GM19099 (cell line): ENCODE results near the gene CCDC127.

Experiments
- POLR2A ChIP-seq: IDR thresholded peaks from 3 replicates; pipeline ENCODE4 v1.6.1; 2011; ENCODE audit warnings: low read depth; ENCODE audit not compliant: insufficient read length; ENCODE audit errors: extremely low read depth

CCDC127 gene

DNA sequence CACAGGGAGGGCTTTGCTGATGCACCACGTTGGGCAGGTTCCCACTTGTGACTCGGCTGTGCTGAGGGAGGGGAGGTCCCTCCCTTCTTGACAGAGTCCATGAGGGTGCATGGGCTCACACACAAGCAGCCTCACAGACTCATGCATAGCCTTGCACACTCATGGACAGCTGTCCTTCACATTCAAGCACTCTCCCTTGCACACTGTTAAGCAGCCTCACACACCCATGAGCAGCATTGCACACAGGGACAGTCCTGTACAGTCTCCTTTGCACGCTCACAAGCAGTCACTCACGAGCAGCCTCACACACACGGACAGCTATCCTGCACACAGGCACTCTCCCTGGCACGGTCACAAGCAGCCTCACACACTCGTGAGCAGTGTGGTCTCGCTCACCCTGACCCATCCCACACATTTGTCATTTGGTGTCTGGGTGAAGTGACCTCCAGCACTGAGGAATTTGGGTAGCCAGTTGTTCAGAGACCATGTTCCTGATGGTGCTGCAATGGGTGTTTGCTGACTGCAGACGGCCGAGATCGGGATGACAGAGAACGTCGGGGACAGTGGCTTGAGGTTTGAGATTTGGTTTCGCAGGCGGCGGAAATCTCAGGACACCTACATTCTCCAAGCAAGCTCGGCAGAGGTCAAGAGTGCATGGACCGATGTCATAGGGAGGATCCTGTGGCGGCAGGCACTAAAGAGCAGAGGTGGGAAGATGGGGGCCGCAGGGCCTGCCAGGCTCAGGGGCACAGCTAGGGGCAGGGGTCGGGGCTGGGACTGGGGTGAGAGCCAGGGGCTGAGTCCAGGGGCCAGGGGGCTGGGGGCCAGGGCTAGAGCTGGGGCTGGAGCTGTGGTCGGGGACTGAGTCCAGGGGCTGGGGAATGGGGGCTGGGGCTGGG lies 44.3 kb downstream of the CCDC127 start:
- no peak for TF ChIP-seq POLR2A

DNA sequence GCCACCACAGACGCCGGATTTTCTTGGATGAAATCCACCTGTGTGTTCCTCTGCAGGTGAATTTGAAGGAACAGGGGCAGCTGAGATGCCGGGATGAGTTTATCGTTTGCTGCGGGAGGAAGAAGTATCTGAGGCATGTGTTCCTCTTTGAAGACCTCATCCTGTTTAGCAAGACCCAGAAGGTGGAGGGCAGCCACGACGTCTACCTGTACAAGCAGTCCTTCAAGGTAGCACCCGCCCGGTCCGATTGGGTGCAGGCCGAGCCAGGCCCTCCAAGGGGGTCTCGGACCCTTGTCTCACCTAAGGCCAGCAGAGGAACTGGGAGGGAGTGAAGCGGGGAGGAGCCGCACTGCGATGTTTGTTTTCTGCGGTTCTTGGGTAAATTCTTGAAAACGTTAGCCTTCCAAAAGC lies 45.1 kb downstream of the CCDC127 start:
- no peak for TF ChIP-seq POLR2A

DNA sequence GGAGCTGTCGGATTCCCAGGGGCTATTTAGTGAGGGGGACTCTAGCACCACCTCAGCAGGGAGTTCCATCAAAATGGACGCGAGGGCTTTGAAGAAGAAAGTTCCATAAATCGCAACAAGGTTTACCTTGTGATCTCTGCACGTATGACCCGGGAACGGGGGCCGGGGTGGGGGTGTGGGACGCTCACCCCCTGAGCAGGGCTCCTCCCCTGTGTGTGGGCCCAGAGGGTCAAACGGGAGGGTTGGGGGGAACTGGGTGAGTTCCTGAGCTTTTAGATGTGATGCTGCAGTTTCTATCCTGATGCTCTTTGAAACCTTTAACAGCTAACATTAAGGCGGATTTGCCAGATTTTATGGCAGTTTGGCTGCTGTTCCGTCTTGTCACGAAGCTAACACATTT lies 45.5 kb downstream of the CCDC127 start:
- TF ChIP-seq POLR2A: no peak

DNA sequence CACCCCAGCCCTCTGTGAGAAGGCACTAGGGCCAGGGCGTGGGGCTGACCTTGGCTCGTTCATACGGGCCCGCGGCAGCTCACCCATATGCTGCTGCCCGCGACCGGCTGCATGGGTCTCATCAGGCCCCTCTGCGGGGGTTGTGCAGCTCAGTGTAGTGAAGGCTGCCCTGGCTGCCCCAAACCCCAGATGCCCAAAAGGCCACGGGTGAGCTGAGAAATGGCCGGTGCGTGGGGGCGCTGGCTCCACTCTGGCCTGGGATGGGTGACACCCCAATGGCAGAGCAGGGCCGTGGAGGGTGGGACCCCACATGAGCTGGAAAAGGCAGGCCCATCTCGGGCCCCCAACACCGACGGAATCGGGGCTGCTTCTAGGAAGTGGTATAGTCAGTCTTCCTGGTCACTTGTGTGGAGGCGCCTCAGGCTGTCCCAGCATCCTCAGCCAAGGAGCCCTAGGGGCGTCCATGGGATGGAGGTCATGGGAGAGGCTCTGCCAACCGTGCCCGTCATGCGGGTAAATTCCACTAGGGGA lies 46.1 kb downstream of the CCDC127 start:
- TF ChIP-seq POLR2A: no peak

DNA sequence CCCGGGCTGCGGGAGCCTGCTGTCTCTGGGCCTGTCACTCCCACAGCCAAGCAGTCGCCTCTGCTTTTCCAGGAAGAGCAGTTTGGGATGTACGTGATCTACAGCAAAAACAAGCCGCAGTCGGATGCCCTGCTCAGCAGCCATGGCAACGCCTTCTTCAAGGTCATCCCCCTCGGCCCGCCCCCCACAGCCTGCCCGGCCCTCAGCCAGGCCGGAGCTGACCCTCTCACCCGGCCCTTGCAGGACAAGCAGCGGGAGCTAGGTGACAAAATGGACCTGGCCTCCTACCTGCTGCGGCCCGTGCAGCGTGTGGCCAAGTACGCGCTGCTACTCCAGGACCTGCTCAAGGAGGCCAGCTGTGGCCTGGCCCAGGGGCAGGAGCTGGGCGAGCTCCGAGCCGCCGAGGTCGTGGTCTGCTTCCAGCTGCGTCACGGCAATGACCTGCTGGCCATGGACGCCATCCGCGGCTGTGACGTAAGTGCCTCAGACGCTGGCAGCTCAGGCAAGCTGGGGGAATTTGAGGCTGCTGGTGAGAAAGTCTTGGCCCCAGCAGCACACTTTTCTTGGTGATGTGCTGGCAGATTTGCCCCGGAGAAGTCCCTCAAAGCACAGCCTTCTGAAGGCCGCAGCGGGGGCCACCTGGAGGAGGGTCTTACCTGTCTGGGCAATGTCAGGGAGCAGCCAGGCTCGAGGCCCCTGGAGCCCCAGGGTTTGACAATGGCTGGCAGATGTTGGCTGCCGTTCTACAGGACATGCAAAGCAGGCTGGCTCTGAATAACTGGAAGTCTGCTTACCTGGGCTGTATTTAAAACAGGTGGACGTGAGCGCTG lies 46.8 kb downstream of the CCDC127 start:
- no peak for TF ChIP-seq POLR2A

DNA sequence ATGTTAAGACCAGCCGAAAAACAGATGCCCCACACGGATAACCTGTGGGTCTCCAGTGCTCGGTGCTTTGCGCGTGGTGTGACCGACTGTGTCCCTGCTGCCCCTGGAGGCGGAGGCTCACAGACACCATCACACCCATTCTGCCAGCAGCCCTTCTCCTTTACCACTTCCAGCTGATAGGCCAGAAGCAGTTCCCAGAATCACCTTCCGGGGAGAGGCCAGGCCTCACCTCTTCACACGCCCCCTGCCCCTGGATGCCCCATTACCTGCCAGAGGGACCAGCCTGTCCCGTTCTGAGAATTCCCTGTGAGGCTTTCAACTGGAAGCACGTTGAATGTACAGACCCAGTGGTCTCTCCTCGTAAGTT lies 48.2 kb downstream of the CCDC127 start:
- no peak for TF ChIP-seq POLR2A

DNA sequence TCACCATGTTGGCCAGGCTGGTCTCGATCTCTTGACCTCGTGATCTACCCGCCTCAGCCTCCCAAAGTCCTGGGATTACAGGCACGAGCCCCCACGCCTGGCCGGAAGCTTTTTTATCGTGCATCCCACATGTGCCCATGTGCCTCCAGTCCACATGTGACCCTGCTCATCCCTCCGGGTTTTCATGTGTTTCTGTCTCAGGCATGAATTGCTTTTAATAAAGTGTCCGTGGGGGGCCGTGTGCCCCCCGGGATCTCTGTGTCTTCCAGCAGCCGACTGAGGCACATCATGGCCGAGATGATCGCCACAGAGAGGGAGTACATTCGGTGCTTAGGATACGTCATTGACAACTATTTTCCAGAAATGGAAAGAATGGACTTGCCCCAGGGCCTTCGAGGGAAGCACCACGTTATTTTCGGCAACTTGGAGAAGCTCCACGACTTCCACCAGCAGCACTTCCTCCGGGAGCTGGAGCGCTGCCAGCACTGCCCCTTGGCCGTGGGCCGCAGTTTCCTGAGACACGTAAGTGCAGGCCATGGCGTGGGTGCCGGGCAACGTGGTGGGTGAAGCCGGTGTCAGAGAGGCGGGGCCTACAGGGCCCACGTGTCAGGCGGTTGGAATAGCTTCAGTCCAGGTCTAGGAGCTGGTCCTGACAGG lies 48.8 kb downstream of the CCDC127 start:
- TF ChIP-seq POLR2A: no peak

DNA sequence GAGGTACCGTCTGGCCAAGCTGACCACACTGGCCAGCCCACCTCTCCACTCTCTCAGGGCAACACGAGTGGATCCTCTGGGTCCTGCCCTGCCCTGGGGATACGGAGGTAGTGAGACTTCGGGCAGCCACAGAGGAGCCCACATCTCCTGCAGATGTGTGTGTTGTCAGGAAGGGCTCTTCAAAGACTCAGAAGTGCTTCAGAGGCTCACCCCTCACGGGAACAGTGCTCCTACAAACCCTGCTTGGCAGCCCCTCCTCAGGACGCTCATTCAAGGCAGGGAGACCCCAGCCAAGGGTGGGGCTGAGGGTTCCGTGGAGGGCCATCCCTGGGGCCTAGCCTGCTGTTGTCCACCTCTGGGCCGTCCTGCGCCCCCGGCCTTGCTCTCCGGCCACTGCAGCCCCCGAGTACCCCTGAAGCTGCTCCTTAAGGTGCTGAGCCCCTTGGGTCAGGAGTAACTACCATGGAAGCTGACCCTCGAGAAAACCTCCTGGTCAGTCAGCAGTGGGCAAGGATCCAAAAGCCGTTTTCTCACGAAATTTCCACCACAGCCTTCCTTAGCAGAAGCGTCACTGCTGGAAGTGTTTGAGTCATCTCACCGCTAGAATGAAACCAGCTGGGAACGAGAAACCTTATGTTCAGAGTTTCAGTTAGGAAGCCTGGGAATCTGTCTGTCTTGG lies 49.8 kb downstream of the CCDC127 start:
- no peak for TF ChIP-seq POLR2A

DNA sequence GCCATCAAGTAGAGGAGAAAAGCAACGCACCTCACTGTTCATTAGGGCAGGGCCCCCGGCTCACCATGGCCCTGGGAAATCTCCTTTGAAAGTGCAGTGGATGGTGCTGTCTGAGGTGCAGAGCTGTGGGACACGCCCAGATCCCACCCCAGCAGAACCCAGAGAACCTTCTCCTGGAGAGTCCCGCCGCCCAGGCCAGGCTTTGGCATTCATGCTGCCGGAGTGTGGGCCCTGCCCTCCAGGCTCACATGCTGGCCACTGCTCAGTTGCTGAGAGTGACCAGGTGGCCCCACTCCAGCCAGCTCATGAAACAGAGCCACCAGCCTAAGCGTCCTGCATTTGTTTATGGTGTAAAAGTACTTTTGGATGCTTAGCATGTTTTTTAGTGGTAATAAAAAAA lies 50.4 kb downstream of the CCDC127 start:
- no peak for TF ChIP-seq POLR2A

DNA sequence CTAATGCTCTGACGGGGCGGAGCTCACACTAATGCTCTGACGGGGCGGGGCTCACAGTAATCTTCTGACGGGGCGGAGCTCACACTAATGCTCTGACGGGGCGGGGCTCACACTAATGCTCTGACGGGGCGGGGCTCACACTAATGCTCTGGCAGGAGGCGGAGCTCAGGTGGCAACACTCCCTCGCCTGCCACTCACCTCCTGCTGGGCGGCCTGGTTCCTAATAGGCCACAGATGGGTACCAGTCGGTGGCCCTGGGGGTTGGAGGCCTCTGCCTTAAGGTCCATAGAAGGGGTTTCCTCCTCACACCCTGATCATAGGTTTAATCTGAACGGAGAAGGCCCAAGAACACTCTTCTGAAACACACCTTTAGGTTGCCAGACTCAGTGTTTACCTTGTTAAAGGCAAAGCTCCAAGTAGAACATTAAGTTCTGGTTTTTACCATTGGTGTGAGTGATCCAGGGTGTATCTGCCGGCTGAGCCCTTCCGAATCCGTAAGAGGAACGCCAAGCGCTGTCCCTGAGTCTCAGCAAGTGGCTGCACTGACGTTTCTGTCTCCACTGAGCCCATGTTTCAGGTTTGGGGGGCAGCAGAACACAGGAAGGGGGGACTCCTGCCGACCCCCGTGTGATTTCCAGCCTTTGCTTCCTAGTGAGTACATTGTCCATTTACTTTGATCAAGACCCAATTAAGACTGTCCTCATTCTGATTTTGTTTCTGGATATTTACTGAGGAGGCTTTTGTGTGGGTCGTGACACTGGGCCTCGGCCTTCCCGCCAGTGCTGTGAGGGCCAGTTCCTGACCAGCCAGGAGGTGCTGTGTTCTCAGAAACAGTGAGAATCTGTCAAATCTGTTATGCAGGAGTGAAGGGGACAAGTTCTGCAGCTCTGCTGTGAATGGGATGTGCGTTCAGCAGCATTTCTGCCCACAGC lies 51.2 kb downstream of the CCDC127 start:
- no peak for TF ChIP-seq POLR2A

DNA sequence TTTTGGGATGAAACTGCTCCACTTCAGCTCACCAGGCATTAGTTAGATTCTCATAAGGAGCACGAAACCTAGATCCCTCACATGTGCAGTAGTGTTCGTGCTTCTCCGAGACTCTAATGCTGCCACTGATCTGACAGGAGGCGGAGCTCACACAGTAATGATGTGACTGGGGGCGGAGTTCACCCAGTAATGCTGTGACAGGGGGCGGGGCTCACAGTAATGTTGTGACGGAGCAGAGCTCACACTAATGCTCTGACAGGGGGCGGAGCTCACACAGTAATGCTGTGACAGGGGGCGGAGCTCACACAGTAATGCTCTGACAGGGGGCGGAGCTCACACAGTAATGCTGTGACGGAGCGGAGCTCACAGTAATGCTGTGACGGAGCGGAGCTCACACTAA lies 53.7 kb downstream of the CCDC127 start:
- TF ChIP-seq POLR2A: no peak

DNA sequence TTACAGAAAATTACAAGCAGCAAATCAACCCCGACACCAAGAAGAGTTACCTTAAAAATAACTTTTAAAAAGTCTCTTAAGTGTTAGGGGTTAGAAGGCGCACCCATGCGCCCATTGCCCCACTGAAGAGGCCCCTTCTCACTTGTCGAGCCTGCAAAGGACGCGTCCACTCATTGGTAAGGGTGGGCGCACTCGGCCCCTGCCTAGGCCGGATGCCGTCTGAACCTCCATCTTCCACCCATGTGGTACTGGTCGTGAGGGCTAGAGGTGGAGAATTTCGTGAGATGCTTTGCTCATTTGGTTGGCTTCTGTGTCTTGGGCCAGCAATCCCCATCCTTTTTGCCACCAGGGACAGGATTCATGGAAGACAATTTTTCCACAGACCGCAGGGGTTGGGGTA lies 54.1 kb downstream of the CCDC127 start:
- no peak for TF ChIP-seq POLR2A

DNA sequence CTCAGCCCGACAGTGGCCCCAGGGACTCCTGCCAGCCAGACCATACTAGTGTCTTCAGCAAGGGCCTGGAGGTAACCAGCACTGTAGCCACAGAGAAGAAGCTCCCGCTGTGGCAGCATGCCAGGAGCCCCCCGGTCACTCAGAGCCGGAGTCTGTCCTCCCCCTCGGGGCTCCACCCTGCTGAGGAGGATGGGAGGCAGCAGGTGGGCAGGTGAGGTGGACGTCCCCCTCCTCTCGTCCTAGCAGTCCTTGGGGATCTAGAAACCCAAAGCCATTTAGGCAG lies 54.7 kb downstream of the CCDC127 start:
- TF ChIP-seq POLR2A: no peak

DNA sequence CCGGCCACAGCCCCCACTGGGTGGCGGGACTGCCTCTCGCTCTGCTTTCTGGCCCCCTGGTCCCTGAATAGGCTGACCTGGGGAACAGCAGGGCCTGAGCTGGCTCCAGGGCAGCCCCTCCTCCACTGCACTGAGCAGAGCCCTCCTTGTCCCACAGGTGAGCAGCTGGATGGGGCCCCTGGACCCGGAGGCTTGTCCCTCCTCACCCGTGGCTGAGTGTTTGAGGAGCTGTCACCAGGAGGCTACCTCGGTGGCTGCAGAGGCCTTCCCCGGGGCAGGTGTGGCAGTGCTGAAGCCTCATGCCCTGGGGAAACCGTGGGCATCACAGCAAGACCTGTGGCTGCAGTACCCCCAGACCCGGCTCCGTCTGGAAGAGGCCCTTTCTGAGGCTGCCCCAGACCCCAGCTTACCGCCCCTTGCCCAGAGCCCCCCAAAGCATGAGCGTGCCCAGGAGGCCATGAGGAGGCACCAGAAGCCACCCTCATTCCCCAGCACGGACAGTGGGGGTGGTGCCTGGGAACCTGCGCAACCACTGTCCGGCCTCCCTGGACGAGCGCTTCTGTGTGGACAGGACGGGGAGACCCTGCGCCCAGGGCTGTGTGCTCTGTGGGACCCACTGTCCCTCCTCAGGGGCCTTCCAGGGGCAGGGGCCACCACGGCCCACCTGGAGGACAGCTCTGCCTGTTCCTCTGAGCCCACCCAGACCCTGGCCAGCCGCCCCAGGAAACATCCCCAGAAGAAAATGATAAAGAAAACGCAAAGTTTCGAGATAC lies 55.2 kb downstream of the CCDC127 start:
- TF ChIP-seq POLR2A: no peak

DNA sequence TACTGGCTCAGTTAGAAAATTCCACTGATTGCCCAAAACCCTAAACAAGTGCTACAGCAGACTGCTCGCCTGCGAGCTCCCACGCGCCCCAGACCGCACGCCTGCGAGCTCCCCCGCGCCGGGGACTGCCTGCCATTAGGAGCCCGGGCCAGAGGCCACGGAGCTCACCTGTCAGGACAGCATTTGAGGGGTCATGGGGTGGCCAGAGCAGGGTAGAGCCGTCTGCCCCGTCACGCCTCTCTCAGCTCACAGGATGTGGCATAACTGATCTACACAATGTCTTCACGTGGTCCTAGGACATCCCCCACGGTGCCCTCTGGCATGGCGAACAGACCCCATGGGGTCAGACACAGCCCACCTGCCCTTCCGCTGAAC lies 55.8 kb downstream of the CCDC127 start:
- TF ChIP-seq POLR2A: no peak
